T-helper 1 cell treated with Interleukin-12 subunit alpha and Interleukin-12 subunit beta and Interleukin-4 antibody, amounts not matched to agents 30 ng/mL and 1 ng/mL, for 36 hours (primary cell): Measurements from ENCODE around the gene NAPSA. TPM values are rescaled to one million over a fixed set of nuclear protein-coding genes. Genes with fewer than 3 reads are reported as not detected.

ENCODE experiments used
- intact Hi-C: fragments of 100-400 bp; cut with micrococcal nuclease; formaldehyde crosslinking; loops from one replicate; pipeline ENCODE4 v1.15.1; 2024
- total RNA-seq: library from RNA; stranded (reverse); gene quantifications from 2 replicates; pipeline ENCODE4 v1.2.3, GENCODE V29; 2022

NAPSA gene
- total RNA-seq, 1 donor from 2014 or later, result 8.3 TPM

DNA sequence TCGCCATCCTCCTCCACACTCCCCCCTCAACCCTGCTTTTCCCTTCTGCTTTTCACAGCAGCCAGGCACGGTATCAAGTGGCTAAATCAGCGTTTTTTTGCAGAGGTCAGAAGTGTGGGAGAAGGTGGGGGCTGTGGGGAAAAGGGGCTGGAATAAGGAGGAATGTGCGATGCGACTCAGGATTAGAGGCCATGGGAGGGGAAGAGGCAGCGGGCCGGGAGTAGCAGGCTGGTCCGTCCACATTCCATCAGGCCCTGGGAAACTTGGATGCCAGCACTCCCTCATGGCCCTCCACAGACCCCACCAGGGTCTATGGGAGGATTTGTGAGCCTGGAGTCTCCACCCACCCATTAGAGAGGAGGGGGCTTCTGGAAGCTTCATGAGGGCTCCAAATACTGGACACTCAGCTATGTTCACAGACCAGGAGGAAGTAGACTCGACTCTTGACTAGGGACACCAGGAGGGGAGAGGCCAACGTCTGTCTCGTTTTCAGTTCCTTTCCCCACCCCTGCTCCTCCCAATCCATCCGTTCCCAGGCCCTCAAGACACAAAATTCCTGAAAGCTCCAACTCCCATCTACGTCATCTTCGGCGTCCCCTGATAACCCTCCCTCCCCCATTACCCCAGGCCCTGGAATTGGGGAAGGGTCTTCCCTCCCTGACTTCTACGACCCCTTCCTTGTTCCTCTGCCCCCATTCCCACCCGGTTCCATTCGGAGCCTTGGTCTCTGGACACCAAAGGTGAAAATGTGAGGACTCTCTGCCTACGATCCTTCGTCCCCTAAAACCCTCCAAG lies 33.0 kb downstream of the NAPSA start:
- intact Hi-C loops, result loop anchor here (1.0 to 10.0 kb wide), 6 partner anchors 25 to 1032 kb away; partner anchors contain the start of genes CLDND2, CTU1, ETFB and JOSD2

DNA sequence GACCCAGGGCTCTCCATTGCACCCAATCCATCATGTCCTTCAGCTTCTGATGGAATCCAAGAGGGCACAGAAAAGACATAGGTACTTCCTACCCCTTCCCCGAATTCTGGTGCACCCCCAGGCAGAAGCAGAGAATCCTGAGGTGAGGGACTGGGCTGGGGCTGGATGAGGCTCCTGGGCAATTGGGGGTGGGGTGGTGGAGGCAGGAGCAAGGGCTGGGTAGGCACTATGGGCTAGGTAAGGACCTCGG lies 33.5 kb downstream of the NAPSA start:
- intact Hi-C loops, result loop anchor here (10.0 kb wide), 1 partner anchor 1033 kb away; the partner anchor contains the start of genes CLDND2 and ETFB

DNA sequence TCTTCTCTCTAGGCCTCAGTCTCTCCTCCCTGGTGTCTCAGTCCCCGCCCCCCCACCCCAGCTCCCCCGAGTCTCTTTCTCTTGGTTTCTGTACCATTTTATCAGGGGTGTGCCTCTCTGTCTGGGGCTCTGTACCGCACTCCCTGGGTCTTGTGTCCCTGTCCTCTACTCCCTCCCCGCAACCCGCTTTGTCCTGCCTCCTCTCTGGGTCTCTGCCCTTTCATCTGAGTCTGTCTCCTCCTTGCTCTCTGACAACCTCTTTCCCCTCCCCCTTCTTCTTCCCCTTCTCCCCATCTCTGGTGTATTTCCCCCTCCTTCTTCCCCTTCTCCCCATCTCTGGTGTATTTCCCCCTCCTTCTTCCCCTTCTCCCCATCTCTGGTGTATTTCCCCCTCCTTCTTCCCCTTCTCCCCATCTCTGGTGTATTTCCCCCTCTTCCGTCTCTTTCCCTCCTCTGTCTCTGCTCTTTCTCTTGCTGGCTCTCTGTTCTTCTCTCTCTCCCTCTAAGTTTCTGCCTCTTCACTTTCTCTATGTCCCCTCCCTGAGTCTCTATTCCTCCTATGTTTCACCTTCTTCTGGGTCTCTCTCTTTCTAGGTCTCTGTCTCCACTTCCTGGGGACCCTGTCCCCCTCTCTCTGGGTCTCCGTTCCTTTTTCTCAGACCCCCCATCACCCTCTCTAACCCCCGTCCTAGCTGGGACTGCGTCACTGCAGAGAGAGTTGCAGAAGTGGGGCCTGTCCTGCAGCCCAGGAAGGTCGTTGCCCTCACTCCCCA lies 34.0 kb downstream of the NAPSA start:
- intact Hi-C loops, result loop anchor here (10.0 kb wide), 1 partner anchor 1033 kb away; the partner anchor contains the start of genes CLDND2 and ETFB

DNA sequence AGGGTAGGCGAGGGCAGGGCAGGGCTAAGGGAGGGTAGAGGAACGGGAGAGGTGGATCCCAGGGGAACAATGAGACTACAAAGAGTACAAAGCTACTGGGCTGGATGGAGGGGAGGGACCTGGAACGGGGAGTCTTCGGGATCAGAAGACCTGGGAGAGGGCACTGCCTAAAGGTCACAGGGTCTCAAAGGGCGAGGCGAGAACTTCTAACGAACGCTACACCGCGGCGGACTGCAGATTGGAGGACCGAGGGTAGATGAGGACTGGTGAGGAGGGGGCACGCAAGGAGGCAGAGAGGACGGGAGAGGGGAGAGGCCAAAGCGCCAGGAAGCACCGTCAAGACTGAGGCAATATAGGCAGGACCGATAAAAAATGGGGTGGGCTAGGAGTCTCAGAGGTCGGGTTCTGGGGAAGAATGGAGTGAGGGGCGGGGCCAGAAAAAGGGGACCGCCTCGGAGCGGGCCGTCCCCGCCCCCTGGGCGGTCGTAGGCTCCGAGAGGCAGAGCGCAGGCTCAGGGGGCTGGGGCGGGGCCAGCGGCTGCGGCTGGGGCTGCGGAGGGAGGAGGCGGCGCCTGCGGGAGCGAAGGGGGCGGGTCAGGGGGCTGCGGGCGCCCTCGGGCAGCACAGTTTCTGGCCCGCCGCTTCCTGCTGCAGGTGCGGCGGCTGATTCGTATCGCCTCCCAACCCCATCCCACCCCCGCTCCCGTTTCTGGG lies 34.9 kb downstream of the NAPSA start:
- intact Hi-C loops, result loop anchor here (10.0 kb wide), 1 partner anchor 1034 kb away; the partner anchor contains the start of genes CLDND2 and ETFB

DNA sequence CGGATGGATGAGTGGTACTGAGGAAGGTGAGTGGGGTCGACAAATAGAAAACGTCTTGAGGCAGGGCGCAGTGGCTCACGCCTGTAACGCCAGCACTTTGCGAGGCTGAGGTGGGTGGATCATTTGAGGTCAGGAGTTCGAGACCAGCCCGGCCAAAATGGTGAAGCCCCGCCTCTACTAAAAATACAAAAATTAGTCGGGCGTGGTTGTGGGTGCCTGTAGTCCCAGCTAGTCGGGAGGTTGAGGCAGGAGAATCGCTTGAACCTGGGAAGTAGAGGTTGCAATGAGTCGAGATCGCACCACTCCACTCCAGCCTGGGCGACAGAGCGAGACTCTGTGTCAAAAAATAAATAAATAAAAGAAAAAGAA lies 35.5 kb downstream of the NAPSA start:
- intact Hi-C loops, result loop anchor here (1.0 to 10.0 kb wide), 16 partner anchors 27 to 1035 kb away; partner anchors contain the start of genes CLDND2, EMC10, ETFB and GARIN5A

DNA sequence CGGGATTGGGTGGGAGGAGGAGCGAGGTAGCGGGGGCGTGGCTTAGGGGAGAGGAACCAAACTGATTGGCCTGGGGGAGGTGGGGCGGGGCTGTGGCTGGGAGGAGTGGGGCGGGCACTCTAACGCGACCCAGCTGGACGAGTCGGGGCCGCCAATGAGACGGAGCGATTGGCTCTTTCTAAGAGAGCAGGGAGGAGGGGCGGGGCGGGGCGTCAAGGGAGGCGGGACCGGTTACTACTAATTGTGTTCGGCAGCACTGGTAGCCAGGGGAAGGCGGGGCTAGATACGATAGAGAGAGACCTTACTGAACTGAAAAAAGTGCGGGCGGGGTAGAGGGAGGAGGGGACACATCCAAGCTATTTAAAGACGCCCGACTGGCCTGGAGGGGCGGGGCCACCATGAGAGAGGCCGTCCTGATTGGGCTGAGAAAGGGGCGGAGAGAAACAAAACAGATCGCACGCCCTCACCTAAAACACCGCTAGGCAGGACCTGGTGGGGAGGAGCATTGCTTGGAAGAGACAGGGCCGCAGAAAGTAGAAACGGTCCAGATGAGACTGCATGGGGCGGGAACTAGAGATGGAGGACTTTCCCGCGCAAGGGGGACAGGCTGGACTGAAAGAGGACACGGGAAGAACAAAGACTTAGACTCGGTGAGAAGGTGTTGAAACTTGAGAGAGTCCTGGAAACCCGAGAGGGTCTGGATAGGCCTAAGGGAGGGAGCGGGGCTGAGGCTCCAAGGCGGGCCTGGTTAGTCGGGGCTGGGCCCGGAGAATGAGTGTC lies 36.1 kb downstream of the NAPSA start, which contains the start of gene KCNC3:
KCNC3 (minus strand) TSS at position 232 of the 780 bp plus-strand sequence. CDS start 295 bp downstream, outside the sequence.
- intact Hi-C loops, result loop anchor here (1.0 to 5.0 kb wide), 15 partner anchors 28 to 687 kb away; partner anchors contain the start of genes EMC10, GARIN5A, JOSD2 and NR1H2

DNA sequence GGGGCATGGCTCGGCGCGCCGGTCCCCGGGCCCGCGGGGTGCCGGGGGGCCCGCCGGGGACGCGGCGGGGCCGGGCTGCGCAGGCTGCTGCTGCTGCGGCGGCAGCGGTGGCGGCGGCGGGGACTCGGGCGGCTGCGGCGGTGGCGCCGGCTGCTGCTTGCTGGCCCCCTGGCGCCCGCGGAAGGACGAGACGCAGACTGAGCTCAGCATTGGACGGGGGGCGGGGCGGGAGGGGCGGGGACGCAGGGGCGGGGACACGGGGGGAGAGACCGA lies 36.6 kb downstream of the NAPSA start:
- intact Hi-C loops, result loop anchor here (1.0 to 5.0 kb wide), 15 partner anchors 28 to 686 kb away; partner anchors contain the start of genes EMC10, GARIN5A, JOSD2 and NR1H2

DNA sequence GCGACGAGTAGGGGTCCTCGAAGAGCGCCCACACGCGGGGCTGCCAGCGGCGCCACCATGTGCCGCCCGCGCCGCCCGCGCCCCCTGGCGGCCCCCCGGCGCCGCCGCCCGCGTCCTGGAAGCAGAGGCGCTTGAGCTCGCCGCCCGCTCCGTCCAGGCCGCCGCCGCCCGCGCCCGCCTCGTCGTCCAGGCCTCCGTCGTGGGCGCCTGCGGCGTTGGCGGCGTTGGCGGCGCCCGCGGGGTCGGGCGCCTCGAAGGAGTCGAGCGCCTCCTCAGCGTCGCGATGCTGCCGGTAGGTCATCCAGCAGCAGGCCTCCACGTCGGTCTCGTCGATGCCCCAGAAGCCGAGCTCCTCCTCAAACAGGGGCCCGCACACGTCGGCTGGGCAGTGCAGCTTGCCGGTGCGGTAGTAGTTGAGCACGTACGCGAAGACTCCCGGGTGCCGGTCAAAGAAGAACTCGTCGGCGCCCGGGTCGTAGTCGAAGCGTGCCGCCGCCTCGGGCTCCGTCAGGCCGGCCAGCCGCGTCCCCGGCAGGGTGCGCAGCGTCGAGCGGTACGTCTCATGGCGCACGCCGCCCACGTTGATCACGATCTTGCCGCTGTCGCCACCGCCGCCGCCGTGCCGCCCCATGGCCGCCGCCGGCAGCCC lies 37.1 kb downstream of the NAPSA start:
- intact Hi-C loops, result loop anchor here (2.0 to 5.0 kb wide), 4 partner anchors 76 to 686 kb away; partner anchors contain the start of genes PNKP and SCAF1

DNA sequence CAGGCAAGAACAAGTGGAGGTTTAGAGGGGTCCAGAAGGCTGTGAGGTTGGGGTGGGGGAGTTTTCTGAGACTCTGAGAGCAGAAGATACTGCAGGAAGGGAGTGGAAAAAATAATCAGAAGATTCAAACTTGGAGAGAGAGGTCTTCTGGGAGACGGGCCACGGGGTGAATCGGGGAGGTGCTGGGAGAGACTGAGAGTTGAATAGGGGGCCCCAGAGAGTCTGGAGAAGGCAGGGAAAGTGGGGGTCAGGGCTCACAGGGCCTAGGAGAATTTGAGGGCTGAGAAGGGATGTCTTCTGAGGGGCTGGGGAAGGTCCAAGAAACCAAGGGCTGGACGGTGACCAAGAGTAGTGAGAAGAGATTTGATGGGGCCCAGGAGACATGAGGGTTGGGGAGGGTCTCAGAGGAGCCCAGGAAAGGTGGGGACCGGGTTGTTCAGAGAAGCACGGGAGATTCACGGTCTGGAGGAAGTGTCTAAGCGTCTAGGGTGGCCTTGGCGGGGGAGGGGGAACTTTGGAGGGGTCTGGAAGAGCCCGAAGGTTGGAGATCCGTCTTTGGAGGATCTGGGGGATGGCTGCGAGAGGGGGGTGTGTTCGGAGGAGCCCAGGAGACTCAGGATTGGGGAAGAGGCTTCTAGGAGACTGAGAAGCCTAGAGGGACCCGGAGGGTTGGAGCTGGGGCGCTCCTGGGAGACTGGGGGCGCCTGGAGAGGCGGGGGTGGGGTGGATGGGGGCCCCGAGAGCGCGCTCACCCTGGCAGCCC lies 37.8 kb downstream of the NAPSA start:
- intact Hi-C loops, result loop anchor here (2.0 to 5.0 kb wide), 4 partner anchors 75 to 685 kb away; partner anchors contain the start of genes PNKP and SCAF1

DNA sequence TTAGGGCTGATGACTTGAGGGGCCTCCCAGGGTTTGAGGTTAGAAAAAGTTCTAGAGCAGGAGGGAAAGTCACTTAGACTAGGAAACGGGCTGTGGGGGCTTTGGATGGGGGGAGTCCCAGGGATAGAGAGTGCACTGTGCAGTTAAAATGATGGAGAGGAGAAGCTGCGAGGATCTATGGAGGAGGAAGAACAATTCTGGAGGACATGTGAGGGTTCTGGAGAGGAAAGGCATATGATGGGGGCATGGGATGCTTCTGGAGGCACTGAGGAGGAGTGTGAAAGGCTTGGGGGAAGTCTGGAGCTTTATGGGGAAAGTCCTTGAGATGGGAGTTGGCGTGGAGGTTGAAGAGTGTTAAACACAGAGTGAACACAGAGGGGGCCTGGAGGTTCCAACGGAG lies 38.4 kb downstream of the NAPSA start:
- intact Hi-C loops, result loop anchor here (5.0 kb wide), 2 partner anchors 75 to 460 kb away; partner anchors contain the start of gene PNKP

DNA sequence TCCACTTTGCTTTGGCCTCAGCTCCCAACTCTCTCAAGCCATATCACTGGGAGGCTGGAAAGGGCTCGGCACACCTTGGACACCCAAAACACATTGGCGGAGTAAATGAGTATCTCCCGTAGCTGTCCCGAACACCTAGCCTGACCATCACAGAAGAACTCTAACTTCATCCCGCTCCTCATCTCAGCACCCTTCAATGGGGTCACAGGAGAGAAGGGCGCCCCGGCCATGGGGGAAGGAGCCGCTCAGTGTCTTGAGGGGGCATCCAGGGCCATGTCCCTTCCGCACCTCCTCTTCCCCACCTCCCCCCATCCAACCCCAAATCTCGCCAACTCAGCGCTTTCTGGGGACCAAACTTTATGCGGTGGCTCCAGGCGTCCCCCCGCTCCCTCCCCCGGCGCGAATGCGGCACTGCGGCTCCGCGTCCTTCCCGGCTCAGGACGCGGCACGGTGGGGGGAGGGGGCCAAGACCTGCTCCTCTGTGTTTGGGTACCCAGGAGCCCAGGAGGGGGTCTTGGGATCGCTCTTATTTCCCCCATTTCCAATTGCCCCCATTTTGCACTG lies 39.3 kb downstream of the NAPSA start:
- intact Hi-C loops, result loop anchor here (5.0 kb wide), 2 partner anchors 74 to 459 kb away; partner anchors contain the start of gene PNKP

DNA sequence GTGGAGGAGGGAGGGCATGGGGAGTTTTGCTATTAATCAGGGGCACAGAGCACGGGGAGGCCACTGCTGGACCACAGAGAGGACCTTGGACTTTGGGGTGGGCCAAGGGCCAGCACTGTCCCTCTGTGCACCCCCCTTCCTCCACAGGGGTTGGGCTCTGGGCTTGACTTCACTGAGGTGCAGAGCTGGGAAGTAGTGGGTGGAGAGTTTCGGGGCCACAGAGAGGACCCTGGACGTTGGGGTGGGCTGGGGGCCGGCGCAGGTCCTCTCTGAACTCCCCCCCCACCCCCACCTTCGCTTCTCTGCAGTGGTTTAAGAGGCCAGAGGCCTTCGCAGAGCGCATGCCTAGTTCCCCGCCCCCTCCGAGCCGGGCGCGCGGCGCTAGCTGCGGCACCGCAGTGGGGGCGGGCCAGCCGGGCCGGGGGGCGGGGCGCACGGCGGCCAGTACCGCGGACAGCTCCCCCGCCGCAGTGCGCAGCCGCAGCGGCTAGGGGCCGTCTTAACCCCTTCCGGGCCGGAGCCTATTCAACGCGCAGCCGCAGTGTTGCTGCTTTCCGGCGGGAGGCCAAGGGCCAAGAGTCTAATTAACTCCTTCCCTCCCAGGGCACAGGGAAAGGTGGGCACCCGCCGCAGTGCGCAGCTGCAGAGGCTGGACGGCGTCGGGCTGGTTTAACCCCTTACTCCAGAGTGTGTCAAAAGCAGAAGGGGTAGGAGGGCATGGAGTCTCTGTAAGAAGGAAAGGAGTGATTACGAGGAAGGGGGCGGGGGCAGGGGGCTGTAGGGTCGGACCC lies 39.9 kb downstream of the NAPSA start:
- intact Hi-C loops, result loop anchor here (1.0 to 5.0 kb wide), 4 partner anchors 9 to 458 kb away; partner anchors contain the start of genes JOSD2 and PNKP

DNA sequence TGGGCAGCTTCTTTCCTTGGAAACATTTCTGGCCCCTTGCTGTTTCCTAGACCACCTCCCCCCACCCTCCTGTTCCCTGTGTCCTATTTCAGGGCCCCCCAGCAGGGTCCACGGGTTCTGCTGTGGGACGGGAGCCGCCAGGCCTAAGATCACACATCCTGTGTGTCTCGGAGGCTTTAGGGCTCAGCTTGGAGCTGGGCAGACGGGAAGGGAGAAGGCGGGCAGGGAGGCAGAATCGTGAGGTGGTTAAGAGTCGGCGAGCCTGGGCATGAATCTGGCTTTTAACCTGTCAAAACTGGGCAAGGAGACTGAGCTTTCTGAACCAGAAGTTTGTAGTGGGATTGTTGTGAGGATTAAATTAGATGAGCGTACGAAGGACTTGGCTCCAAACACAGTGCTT lies 41.1 kb downstream of the NAPSA start:
- intact Hi-C loops, result no loop called here

DNA sequence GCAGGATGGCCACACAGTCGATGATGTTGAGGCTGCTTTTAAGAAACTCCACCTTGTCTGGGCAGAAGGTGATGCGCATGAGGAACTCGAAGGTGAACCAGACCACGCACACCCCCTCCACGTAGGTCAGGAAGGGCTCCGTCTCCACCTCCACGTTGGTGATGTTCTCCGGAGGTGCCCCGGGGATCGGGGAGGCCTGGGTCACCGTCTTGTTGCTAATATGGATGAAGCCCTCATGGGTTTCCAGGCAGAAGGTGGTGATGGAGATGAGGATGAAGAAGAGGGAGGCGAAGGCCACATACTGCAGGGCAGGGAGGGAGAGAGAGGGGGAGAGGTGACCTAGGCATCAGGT lies 41.7 kb downstream of the NAPSA start:
- intact Hi-C loops, result no loop called here

DNA sequence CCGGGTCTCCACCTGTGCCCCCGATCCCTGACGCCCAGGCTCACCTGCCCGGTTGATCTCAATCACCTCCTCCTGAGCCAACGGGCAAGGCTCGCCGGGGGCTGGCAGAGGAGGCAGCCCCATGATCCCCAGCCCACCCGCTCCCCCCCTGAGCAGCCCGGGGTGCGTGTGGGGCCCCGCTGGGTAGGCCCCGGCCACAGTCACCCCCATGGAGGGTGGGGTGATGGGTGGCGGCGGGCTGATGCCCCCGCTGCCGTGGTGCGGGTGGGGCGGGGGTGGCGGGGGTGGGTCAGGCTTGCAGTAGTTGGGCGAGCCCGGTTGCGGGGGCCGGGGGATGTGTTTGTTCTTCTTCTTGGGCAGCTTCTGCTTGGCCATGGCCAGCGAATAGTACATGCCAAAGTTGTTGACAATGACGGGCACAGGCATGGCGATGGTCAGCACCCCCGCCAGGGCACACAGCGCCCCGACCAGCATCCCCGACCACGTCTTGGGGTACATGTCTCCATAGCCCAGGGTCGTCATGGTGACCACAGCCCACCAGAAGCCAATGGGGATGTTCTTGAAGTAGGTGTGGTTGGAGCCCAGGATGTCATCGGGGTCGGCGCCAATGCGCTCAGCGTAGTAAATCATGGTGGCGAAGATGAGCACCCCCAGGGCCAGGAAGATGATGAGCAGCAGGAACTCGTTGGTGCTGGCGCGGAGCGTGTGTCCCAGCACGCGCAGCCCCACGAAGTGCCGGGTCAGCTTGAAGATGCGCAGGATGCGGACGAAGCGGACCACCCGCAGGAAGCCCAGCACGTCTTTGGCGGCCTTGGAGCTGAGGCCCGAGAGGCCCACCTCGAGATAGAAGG lies 42.3 kb downstream of the NAPSA start:
- intact Hi-C loops, result no loop called here

DNA sequence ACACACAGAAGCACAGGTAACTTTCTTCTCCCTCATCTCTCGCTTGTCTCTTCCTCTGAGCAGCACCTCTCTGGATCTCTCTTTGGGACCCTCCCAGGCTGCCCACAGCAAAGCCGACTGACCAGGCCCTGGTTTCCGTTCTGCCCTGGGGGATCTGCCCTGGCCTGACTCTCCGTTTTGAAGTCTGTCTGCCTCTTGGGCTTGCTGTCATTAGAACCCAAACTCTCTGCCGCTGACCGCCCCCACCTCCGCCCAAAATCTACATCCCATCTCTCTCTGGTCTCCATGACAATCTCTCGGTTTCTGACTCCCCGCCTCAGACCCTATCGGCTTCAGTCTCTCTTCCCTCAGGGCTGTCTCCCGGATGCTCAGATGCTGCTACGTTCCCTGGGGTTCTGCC lies 43.2 kb downstream of the NAPSA start:
- intact Hi-C loops, result no loop called here

DNA sequence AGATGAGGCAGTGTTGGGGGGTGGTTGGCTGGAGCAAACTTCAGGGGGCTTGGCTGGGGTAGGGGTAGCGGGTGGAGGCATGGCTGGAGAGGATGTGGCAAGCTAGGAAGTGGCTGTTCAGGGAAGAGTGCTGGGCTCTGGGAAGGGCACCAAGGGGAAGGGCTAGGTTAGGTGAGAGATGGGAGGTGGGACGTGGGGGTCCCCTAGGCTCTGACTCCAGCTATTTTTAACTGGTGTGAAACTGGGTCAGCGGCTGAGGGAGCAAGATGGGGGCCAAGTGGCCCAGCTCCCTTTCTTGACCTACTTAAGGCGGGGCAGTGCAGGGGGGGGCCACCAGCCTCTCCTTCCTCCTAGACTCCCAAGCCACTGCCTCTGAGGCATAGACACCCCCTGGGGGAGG lies 43.6 kb downstream of the NAPSA start:
- intact Hi-C loops, result no loop called here
